Left colon (tissue), 2 donors: ENCODE results near the gene FIP1L1. TPM values are rescaled to one million over a fixed set of nuclear protein-coding genes. Genes with fewer than 3 reads are reported as not detected.
"Not testable (repeated sequence)": the region's sequence is repeated elsewhere in the genome, so short reads cannot be mapped to it uniquely, and the experiment has no call there.

ENCODE experiments used
- ATAC-seq: fragments of 200-7000 bp; cut with Tn5 transposase; one replicate; pipeline ENCODE4 v1.9.1; 2020; ENCODE audit warnings: mild to moderate bottlenecking, moderate library complexity
- DNase-seq, 2 donors: peaks; one replicate each; pipeline ENCODE4 v3.0.0-alpha.2; 2020
- intact Hi-C, 2 donors: fragments of 100-400 bp; cut with DNase I in 1 of 2; cut with micrococcal nuclease in 1 of 2; formaldehyde crosslinking; loops; one replicate each; pipeline versions ENCODE4 v1.11.2 to v1.14.0; 2022; cut with DNase I, micrococcal nuclease
- total RNA-seq, 2 donors: library from RNA; stranded (reverse); fragmentation: NEBNext Ultra II Directional; extraction: Animal tissue kit (Norgen Biotek cat#: 25700); gene quantifications; one replicate each; pipeline ENCODE4 v1.2.1, GENCODE V29; 2021
- donor health status: DM: no; HTN: no; CAD: no.
- donor health status: DM: yes; HTN: yes; CAD: no.

The FIP1L1 gene
- total RNA-seq, 2 donors from 2014 or later: 38.7 to 44.7 TPM

DNA sequence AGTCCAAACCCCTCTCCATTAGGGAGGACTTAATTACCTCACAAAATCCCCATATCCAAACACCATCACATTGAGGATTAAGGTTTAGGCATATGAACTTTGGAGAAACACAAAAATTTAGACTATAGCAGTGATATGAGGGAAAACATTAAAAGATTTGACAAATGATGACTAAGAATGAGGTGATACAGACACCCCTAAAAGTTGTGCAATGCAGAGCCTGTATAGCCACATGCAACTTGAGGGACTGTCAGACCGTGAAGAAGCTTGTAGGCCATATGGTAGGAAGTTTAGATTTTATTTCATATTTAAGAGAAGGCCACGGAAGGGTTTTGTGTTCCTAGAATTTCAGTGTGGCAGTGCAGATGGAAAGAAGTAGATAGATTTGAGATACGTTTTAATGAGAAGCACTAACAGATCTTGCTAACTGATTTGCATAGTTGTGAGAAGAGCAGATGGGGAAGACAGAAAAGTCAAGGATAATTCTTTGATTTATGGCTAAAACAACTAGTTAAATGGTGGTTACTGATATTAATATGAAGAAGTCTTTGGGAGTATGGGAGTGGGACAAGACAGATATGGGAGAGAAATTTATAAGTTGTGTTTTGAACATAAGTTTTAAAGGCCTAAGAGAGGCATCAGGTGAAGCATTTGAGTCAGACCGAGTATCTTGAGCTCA is 5.5 kb upstream of the FIP1L1 start:
- DNase-seq (no peak), ATAC-seq (no peak)
- intact Hi-C loops: no loop called here

GRCh38 chr4:53374777-53375258 is 2.6 kb upstream of the FIP1L1 start:
- DNase-seq (no peak), ATAC-seq (no peak)
- intact Hi-C loops: loop anchor here in 1 of 2 donors (5.0 kb wide), 1 partner anchor 332 kb away; no protein-coding TSS in a partner anchor

DNA sequence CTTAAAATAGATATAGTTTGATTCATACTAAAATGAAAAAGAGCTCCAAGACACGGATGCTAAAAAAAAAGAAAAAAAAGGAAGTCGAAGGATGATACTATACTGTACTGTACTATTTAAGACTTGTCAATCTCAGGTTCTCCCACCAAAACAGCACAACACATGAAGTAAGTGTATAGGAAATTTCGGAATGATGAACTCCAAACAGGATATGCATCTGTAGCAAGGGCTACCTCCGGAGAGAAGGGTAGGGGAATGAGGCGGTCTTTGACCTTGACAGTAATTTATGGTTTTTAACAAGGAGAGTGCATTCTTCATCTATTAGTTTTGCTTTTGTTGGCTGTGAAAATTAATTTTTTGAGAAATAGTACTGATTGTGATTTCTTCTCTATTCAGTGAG is 541 bp upstream of the FIP1L1 start:
- DNase-seq (no peak), ATAC-seq (no peak)
- intact Hi-C loops: loop anchor here in 1 of 2 donors (5.0 kb wide), 1 partner anchor 330 kb away; no protein-coding TSS in a partner anchor

- intact Hi-C loops: loop anchor here in 1 of 2 donors (5.0 kb wide), 1 partner anchor 329 kb away; no protein-coding TSS in a partner anchor
- ATAC-seq: no peak
- no peak for DNase-seq
Measured at GRCh38 chr4:53378171-53378482, 686 bp downstream of the FIP1L1 start.

- intact Hi-C loops: no loop called here
- ATAC-seq (no peak), DNase-seq (no peak)
Measured at GRCh38 chr4:53380221-53380620, 2.8 kb downstream of the FIP1L1 start.

- intact Hi-C loops, ATAC-seq: not testable (repeated sequence)
- DNase-seq: peak in 1 of 2 donors; percentile 9
Measured at GRCh38 chr4:53409479-53409878, 32.0 kb downstream of the FIP1L1 start.

- intact Hi-C loops: no loop called here
- DNase-seq (no peak), ATAC-seq (no peak)
Measured at GRCh38 chr4:53419208-53419607, 41.8 kb downstream of the FIP1L1 start.

DNA sequence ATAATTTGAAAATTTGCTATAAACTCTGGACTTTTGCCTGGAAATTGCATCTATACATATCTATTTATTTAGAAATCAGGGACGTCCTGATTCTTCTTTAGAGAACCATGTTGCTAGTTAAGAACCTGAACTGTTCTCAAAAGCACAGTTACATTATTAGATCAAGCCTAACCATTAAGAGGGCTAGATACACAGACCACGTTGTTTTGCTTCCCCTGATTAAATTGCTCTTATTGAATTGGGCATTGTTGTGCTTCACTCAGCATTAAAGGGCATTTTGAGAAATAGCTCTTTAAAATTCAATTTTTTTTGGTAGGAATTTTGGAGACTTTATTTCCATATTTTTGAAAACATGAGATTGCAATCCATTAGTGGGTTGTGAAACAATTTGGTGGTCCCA is 44.4 kb downstream of the FIP1L1 start:
- DNase-seq (no peak), ATAC-seq (no peak)
- intact Hi-C loops: no loop called here

- intact Hi-C loops: no loop called here
- no peak for ATAC-seq
- no peak for DNase-seq
Measured at GRCh38 chr4:53422367-53422766, 44.9 kb downstream of the FIP1L1 start.

- no peak for ATAC-seq
Measured at GRCh38 chr4:53424280-53424679, 46.8 kb downstream of the FIP1L1 start.

GRCh38 chr4:53427366-53427765 is 49.9 kb downstream of the FIP1L1 start:
- intact Hi-C loops: no loop called here
- no peak for DNase-seq
- no peak for ATAC-seq

More at GRCh38 chr4:53424280-53424679, 46.8 kb downstream of the FIP1L1 start:
- intact Hi-C loops: no loop called here
- DNase-seq: no peak

- DNase-seq (no peak), ATAC-seq (no peak)
- intact Hi-C loops: no loop called here
Measured at GRCh38 chr4:53431052-53431451, 53.6 kb downstream of the FIP1L1 start.

DNA sequence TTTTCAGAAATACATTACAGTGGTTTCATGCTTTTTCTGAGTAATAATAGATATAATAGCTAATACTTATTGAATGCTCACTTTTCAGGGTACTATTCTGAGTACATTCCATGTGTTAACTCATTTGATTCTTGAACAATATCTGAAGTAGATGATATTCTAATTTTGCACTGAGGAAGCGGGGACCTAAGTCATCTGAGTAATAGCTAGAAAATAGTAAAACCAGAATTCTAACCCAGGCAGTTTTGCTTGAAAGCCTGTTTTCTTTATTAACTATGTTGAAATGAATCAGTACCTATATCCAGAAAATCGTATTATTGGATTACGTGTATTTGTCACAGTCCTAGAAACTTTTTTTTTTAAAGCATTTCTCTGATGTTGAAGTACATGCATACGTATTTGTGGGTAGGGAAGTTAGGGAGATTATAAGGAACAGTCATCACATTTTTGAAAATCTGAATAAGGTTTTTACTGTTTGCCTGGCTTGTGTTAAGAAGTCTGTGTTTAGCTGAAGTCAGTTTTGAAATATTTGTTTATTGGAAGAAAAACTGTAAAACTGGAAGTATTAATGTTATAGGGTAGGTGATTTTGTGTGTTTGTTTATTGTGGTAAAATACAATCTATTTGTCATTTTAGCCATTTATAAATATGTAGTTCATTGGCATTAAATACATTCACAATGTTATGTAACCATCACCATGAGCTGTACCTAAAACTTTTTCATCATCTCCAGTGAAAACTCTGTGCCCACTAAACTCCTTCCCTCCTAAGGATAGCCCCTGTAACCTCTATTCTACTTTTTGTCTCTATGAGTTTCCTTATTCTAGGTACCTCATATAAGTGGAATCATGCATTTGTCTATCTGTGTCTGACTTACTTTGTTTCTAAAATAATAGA is 55.3 kb downstream of the FIP1L1 start:
- ATAC-seq (no peak), DNase-seq (no peak)
- intact Hi-C loops: no loop called here

- DNase-seq: no peak
- intact Hi-C loops: no loop called here
- no peak for ATAC-seq
Measured at GRCh38 chr4:53436251-53436650, 58.8 kb downstream of the FIP1L1 start.

- no peak for ATAC-seq
- DNase-seq: no peak
- intact Hi-C loops: no loop called here
Measured at GRCh38 chr4:53441564-53441963, 64.1 kb downstream of the FIP1L1 start.

GRCh38 chr4:53444954-53445353 is 67.5 kb downstream of the FIP1L1 start:
- intact Hi-C loops: no loop called here
- peak; percentile 29 for ATAC-seq
- DNase-seq: no peak

- ATAC-seq (no peak), DNase-seq (no peak)
- intact Hi-C loops: no loop called here
Measured at GRCh38 chr4:53450773-53451172, 73.3 kb downstream of the FIP1L1 start.

- ATAC-seq: no peak
- no peak for DNase-seq
- intact Hi-C loops: no loop called here
Measured at GRCh38 chr4:53453385-53453784, 75.9 kb downstream of the FIP1L1 start.

DNA sequence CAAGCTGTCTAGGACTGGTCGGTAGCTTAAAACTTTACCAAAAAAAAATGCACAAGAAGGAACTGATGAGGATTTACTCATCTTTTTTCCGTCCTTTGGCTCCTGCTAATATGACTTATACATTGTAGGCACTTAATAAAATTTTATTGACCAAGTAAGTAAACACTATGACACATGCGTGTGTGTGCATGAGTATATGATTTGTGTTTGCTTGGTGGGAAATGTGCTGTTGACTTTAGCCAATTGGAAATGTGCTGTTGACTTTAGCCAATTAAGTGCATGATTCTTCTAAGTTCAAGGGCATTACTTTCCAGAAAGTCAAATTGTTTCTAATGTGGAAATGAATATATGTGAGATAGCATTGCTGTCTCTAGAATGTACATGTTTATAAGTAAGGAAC is 78.3 kb downstream of the FIP1L1 start:
- ATAC-seq: no peak
- intact Hi-C loops: no loop called here

GRCh38 chr4:53456178-53456577 is 78.7 kb downstream of the FIP1L1 start:
- intact Hi-C loops: no loop called here
- no peak for DNase-seq
- no peak for ATAC-seq

More for the DNA sequence above, 78.3 kb downstream of the FIP1L1 start:
- no peak for DNase-seq
